ENCODE measurements around the gene TXNL4B. TPM values are rescaled to one million over a fixed set of nuclear protein-coding genes. Genes with fewer than 3 reads are reported as not detected.

Gene TXNL4B
- total RNA-seq, 1 experiment from 2014 or later: 7.7 TPM

DNA sequence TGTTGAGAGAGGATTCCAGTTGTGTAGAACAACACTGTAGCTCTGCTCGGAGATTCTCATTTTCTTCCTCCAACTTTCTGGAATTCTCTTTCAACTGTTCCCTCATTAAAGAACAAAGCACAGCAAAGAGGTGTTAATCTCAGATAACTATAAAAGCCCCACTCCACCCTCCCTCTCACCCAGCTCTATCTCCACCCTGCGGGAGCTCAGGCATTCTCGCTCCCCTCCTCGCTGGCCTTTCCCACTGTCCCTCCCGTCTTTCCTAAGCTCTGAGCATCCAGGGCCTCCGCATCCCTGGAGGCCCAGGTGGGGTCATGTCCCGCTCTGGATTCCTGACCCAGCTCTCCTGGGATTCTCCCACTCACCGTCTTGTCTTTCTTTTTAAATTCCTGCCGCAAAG, 35.3 kb upstream of the TXNL4B start:
- ATAC-seq (no peak), DNase-seq (ENCODE audit: low read depth, low spot score) (no peak)
- intact Hi-C loops (cut with micrococcal nuclease; ENCODE audit: unreplicated experiment) (loop anchor here (5.0 kb wide), 1 partner anchor 339 kb away; no protein-coding TSS in a partner anchor), in situ Hi-C loops (cut with HindIII; ENCODE audit: low pct_unique_long_range_greater_than_20kb, low sequenced_read_pairs) (no loop called here)
- H3K27me3 ChIP-seq (ENCODE audit: control insufficient read depth, insufficient read depth, low read length): peaks cover 2% of the 10 kb centered on the region; the same call in 1 of the 2 replicates
- TF ChIP-seq, protein P1, sequence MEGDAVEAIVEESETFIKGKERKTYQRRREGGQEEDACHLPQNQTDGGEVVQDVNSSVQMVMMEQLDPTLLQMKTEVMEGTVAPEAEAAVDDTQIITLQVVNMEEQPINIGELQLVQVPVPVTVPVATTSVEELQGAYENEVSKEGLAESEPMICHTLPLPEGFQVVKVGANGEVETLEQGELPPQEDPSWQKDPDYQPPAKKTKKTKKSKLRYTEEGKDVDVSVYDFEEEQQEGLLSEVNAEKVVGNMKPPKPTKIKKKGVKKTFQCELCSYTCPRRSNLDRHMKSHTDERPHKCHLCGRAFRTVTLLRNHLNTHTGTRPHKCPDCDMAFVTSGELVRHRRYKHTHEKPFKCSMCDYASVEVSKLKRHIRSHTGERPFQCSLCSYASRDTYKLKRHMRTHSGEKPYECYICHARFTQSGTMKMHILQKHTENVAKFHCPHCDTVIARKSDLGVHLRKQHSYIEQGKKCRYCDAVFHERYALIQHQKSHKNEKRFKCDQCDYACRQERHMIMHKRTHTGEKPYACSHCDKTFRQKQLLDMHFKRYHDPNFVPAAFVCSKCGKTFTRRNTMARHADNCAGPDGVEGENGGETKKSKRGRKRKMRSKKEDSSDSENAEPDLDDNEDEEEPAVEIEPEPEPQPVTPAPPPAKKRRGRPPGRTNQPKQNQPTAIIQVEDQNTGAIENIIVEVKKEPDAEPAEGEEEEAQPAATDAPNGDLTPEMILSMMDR (IDR thresholded peaks at IDR 0.05): no peak
- TF ChIP-seq, protein P2, sequence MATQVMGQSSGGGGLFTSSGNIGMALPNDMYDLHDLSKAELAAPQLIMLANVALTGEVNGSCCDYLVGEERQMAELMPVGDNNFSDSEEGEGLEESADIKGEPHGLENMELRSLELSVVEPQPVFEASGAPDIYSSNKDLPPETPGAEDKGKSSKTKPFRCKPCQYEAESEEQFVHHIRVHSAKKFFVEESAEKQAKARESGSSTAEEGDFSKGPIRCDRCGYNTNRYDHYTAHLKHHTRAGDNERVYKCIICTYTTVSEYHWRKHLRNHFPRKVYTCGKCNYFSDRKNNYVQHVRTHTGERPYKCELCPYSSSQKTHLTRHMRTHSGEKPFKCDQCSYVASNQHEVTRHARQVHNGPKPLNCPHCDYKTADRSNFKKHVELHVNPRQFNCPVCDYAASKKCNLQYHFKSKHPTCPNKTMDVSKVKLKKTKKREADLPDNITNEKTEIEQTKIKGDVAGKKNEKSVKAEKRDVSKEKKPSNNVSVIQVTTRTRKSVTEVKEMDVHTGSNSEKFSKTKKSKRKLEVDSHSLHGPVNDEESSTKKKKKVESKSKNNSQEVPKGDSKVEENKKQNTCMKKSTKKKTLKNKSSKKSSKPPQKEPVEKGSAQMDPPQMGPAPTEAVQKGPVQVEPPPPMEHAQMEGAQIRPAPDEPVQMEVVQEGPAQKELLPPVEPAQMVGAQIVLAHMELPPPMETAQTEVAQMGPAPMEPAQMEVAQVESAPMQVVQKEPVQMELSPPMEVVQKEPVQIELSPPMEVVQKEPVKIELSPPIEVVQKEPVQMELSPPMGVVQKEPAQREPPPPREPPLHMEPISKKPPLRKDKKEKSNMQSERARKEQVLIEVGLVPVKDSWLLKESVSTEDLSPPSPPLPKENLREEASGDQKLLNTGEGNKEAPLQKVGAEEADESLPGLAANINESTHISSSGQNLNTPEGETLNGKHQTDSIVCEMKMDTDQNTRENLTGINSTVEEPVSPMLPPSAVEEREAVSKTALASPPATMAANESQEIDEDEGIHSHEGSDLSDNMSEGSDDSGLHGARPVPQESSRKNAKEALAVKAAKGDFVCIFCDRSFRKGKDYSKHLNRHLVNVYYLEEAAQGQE (IDR thresholded peaks at IDR 0.05; ENCODE audit: insufficient read depth in 1 of 2, low read depth in 2 of 2, low read length in 1 of 2): no peak
- TF ChIP-seq POLR2AphosphoS5 (IDR thresholded peaks at IDR 0.05; ENCODE audit: low read depth, low read length) (no peak), TCF7L2 (IDR thresholded peaks at IDR 0.05; ENCODE audit: low read depth, low read length) (no peak), SIN3A (IDR thresholded peaks at IDR 0.05; ENCODE audit: borderline replicate concordance, insufficient read depth, low read depth, low read length) (no peak)
- ChIA-PET POLR2A (interaction anchor here (0.6 kb wide), 1 partner anchor 580 kb away, joined by 3 read pairs; no protein-coding TSS in a partner anchor), CTCF (no interaction called here)
- H3K36me3 ChIP-seq (ENCODE audit: control insufficient read depth, insufficient read depth, low read length): no peaks in the 10 kb centered on the region
- H3K9me3 ChIP-seq (ENCODE audit: control insufficient read depth, insufficient read depth, low read depth, low read length): no peaks in the 10 kb centered on the region
- H3K4me1 ChIP-seq (ENCODE audit: control insufficient read depth, insufficient read depth, low read length): no peaks in the 10 kb centered on the region
- BruUV-seq (replicated peaks): no TSS peak
- no peak overlapping the region for H3K4me3 ChIP-seq (ENCODE audit: low read depth in 2 of 2, low read length in 2 of 2)
- H3K27ac ChIP-seq (ENCODE audit: low read length): no peak overlapping the region

DNA sequence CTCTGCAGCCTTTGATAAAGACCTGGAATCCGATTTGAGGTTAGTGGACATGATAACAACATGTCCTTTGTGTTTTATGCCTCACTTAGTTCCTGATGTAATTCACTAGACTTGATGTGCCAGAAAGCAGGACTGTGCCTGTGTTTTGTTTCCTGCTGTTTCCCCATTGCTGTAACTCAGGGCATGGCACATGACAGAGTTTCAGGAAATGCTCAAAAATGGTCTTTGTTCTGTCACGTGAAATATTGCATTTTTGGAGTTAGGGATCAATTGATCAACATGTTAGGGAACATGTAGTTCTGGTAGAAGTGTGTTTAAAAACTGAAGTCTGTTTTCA, 33.0 kb upstream of the TXNL4B start:
- Histone ChIP-seq H3K36me3 (ENCODE audit: control insufficient read depth, insufficient read depth, low read length) (no peaks in the 10 kb centered on the region), H3K27ac (ENCODE audit: low read length) (no peak overlapping the region), H3K4me3 (ENCODE audit: low read depth in 2 of 2, low read length in 2 of 2) (no peak overlapping the region), H3K4me1 (ENCODE audit: control insufficient read depth, insufficient read depth, low read length) (no peaks in the 10 kb centered on the region), H3K9me3 (ENCODE audit: control insufficient read depth, insufficient read depth, low read depth, low read length) (no peaks in the 10 kb centered on the region), H3K27me3 (ENCODE audit: control insufficient read depth, insufficient read depth, low read length) (peaks cover 2% of the 10 kb centered on the region; the same call in 1 of the 2 replicates)
- POLR2A ChIA-PET: no interaction called here
- in situ Hi-C loops (cut with HindIII; ENCODE audit: low pct_unique_long_range_greater_than_20kb, low sequenced_read_pairs): no loop called here
- no TSS peak for BruUV-seq (replicated peaks)
- intact Hi-C loops (cut with micrococcal nuclease; ENCODE audit: unreplicated experiment): loop anchor here (5.0 kb wide), 1 partner anchor 341 kb away; no protein-coding TSS in a partner anchor
- DNase-seq (ENCODE audit: low read depth, low spot score) (no peak), ATAC-seq (no peak)
- CTCF ChIA-PET: no interaction called here
- TF ChIP-seq TCF7L2 (IDR thresholded peaks at IDR 0.05; ENCODE audit: low read depth, low read length) (no peak), SIN3A (IDR thresholded peaks at IDR 0.05; ENCODE audit: borderline replicate concordance, insufficient read depth, low read depth, low read length) (no peak), POLR2AphosphoS5 (IDR thresholded peaks at IDR 0.05; ENCODE audit: low read depth, low read length) (no peak)
- TF ChIP-seq, protein P2 (IDR thresholded peaks at IDR 0.05; ENCODE audit: insufficient read depth in 1 of 2, low read depth in 2 of 2, low read length in 1 of 2): no peak
- TF ChIP-seq, protein P1 (IDR thresholded peaks at IDR 0.05): no peak

Data from Panc1 (cell line).